ENCODE data around the gene ALAD.
"Not testable (repeated sequence)": the region's sequence is repeated elsewhere in the genome, so short reads cannot be mapped to it uniquely, and the experiment has no call there.

Gene ALAD

DNA sequence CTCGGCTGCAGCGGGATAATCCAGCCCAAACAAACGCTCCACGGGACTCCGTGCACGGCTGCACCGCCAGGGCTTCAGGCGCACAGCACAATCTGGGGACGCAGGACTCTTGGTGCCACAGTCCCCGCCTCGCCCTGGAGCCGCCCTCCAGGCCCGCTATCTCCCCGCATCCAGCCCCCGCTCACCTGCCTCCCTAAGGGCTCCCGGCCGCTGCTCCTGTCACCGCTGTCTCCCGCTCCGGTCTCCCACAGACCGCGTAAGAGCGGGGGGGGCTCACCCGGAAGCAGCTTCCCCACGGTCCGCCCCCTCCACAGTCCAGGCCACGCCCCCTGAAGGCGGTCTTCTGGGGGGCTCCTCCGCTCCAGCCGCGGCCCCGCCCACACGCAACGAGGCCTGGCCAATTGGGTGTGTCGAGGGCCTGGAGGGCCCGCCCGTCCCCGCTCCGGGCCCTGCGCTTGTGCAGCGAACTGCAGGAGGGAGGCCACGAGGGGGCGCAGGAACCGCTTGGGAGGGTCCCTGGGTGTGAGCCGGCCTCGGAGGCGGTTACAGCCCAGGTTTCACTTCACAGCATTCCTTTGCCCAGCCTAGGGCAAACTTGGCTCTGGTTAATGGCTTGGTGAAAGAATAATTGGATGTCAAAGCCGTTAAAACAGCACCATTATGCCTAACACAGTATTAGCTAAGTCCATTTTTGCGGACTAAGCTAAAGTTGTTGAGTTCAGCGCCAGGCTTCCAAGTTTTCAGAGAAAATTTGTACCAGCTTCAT is at the start of gene ALAD:
TSS of gene ALAD (minus strand) at position 258 of the 766 bp plus-strand sequence. CDS start 7,725 bp downstream, outside the sequence.
- DNase-seq = peak; percentile 100

DNA sequence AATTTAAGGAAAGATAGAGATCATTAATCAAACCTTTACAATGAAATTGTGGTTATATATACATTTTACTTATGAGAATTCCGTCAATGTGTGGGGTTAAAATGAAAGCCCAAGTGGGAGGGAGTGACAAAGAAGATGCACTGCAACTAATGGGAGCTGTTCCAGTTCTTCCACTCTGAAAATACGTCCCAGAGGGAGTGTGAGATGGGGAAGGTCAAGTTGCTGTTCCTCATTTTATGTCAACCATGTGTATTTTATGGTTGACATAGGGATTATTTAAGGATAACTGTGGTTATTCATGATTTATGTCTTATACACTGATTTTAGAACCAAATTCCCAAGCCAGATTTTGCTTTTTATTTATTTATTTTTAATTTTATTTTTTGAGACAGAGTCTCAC is 48.3 kb upstream of the ALAD start:
- peak; percentile 31 for DNase-seq

DNA sequence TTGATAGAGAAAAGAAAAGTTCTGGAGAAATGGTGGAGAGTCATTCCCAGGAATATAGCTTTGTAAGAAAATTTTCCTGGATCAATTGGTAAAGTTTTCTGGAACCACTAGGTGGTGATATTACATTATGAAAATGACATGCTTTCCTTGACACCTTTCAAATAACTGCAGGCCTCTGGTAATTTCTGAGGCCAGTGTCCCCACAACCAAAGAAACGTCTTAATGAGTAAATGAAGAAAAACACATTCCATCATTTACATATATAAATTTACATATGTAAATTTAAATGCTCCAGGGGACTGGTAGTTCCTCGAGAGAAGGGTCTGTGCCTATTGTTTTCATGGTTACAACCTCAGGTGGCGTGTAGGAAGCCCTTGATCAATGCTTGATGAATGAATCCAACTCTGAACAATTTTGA is 45.2 kb upstream of the ALAD start:
- peak; percentile 59 for DNase-seq

DNA sequence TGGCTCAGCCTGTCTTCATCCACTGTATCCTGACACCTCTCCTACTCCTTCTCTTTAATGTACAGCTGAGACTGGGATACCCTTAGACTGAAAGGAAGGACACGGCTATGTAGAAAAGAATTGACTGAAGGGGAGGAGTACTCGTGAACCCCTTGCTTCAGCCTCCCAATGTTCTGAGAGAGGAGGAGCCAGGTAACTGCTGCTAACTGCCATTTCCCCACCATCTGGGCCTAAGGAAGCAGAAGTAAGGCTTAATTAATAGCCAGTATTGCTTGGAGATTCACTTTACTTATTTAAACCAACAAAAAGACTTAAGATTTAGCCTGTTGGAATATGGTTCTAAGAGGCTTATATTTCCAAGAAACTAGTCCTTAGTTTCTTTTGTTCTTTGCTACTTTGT is 43.7 kb upstream of the ALAD start:
- DNase-seq = no peak

DNA sequence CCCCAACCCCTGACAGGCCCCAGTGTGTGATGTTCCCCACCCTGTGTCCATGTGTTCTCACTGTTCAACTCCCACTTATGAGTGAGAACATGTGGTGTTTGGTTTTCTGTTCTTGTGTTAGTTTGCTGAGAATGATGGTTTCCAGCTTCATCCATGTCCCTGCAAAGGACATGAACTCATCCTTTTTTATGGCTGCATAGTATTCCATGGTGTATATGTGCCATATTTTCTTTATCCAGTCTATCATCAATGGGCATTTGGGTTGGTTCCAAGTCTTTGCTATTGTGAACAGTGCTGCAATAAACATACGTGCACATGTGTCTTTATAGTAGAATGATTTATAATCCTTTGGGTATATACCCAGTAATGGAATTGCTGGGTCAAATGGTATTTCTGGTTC is 36.6 kb upstream of the ALAD start:
- DNase-seq = not testable (repeated sequence)

DNA sequence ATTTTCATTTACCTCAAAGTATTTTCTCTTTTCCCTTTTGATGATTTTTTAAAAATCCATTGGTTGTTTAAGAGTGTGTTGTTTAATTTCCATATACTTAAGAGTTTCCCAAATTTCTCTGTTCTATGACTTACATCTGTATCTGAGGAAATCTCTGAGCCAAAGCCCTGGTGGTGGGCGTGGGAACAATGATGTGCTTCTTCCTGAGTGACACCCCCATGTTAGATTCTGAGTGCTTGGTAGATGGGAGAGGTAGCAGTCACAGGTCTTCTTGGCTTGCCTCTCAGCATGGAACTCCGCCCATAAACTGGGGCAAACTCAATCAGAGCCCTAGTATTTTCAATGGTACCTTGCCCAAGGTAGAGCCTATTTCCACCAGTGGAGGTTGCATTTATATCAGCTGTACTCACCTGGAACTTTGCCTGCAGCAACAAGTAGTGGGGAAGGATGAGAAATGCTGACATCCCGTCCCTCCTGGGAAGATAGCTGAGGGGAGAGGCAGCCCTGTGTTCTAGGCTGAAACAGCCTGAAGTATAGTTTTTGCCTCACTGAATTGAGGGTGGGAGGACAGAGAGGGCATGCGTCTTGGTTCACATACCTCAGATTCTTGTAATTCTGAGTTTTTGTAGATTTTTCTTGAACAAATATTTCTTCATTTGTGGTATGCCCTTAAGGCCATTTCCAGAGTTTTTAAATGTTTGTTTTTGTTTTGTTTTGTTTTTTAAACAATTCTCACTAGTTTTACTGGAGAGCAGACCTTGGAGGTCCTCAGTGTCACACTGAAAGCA is 35.8 kb upstream of the ALAD start:
- peak; percentile 43 for DNase-seq

DNA sequence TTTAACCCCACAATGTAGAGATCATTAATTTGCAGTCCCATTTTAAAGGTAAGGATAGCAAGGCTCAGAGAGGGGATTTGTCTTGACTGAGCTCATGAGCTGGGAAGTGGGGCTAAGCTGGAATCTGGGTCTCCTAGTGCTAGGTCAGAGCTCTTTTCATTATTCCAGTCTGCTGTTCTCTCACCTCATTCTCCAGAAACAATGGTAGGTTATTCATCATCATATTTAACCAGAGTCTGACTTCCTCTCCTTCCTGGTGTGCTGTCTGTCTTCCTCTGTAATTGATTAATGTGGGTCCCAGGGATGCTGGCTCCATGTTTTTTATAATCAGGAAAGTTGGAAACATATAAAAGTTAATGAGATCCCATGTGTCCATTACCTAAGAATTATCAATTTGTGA is 30.1 kb upstream of the ALAD start:
- no peak for DNase-seq

DNA sequence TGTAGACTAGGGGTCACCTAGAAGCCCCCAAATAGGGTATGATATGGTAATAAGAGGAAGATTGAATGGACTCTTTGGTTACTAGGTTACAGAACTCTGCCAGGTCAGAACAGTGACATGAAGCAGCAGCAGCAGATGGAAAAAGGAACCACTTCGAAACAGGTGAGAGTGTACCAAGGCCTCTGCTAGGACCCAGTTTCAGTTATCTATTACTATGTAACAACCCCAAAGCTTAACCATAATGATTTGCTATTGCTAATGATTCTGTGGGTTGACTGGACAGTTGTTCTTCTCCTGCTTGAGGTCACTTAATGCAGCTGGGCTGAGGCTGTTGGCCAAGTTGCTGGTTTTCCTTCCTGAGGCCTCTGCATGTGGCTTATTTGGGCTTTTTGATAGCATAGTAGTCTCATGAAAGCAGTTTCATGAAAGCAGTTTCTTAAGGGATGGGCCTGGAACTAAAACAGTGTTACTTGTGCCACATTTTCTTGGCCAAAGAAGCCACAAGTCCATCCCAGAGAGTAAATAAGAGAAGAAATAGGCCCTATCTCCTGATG is 27.1 kb upstream of the ALAD start:
- no peak for DNase-seq

DNA sequence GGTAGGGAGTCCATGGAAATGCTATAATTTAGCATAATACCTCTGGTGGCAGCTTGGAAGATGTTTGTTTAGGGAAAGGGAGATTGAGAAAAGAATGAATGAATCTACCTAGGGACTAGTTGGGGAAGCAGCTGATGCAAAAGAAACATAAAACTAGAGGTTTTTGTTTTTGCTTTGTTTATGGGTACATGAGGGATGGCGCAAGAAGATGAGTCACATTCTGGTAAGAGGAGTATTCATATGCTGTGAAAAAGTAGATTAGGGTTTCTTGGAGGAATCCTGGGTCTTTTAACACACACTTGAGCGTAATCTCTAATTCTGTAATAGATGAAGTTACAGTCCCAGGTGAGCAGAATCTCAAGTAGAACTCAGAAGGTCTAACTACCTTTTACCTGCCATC is 26.5 kb upstream of the ALAD start:
- DNase-seq = peak; percentile 66

DNA sequence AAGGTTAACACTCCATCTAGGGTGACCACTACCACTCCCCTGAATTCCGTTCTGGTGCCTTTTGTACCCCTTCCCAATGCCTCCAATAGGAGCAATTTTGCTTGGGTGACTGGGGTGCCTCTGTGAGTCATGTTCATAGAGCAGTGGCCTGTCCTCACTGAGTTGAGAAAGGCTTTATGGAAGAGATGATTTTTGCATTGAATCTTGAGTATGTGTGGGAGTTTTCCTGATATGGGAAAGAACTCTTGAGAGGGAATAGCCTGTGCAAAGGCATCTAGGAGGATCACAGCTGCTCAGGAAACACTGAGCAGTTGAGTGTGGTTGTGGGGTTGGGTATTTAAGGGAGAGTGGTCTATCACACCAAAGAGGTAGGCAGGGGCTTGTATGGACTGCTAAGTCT is 25.6 kb upstream of the ALAD start:
- no peak for DNase-seq

DNA sequence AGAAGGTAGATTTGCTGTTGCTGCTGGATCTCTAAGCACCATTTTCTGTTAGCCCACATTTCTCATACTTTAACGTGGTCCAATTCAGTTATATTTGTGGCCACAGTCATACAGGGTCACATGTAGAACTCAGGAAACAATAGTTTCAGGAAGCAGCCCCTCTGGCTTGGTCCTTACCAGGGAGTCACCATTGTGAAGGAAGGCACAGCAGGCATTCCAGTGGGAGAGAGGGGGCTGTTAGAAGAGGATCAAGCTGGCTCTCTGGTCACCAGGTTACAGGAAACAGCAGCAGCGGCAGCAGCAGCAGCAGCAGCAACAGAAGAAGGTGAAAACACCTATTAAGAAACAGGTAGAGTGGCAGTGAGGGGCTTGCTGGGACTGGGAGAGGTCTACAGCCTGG is 24.0 kb upstream of the ALAD start:
- DNase-seq = no peak

DNA sequence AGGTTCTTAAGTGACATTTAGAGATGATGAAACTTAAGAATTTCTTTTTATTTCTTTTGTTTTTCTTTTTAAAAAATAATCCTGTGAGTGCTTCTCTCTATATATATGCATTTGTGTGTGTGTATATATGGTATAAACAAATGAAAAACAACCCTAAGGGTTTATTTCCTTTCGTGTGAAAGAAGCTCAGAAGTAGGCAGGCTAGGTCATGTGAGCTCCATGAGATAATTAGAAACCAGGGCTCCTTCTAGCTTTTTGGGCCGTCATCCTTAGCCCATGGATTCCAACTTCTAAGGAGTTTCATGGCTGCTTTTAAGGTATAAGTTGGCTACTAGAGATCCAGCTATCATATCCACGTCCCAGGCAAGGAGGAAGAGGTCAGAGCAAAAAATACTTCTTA is 20.6 kb upstream of the ALAD start:
- no peak for DNase-seq

DNA sequence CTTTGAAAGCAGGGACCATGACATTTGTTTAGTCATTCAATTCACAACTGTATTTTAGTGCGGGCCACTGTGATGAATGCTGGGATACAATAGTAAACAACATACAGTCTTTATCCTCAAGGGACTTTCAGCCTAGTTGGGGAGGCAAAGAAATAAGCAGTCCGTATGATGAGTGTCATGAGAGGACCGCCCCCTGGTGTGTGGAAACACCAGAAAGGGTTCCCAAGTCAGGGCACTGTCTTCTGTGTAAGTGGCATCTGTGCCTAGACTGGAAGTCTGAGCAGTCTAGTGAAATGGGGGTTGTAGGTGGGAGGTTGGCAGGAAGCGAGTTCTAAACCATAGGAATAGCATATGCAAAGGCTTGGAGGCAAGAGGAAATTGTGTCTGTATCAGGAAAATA is 16.3 kb upstream of the ALAD start:
- peak; percentile 21 for DNase-seq

DNA sequence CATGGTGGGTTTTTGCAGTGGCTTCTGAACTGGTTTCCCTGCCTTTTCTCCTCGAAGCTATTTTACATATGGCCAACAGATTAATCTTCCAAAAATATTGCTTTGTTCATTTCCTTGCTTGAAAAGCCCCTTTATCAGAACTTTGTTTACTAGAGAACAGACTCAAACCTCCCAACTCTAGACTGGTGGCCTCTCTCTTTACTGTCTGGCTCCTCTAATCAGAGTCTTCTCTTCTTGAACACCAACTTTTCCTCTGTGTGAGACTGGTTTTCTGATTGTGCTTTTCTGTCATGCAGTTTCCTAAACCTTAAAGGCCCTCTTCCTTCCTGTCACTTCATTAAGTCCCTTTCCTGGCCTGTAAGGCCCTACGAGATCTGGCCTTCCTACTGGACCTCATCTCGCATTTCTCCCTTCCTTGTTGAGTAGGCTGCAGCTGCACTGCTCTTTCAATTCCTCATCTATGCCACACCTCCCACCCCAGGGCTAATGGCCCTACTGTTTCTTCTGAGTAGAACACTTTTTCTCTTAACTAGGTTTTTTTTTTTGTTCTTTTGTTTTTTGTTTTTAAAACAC is 15.2 kb upstream of the ALAD start:
- peak; percentile 74 for DNase-seq

DNA sequence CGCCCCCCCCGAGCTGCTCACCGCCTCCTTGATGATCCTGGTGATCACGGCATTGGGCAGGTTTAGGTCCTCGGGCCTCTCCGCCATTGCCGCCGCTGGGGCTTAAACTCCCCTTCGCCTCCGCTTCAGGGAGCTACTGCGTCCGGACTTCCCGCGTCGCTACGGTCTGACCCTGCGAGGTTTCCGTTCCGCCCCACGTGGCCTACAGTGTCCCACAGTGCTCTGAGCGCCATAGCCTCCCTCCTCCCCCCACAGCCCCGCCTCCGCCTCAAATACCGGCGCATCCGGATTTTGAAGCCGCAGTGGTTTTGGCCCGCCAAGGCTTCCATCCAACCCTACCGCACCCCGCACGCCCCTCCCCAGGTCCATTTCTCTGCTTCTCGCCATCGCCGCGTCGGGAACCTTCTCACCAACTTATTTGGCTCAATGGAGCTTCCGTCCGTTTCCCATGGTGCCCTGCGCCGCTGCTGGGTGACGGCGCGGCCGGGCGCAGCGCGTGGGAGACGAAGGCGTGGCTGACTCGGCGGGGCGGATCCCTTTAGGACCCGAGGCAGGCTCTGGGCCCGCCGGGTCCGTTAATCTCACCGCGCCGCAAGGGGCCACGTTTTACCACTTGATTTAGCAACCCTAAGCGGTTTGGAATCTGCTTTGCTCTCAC is 9.3 kb upstream of the ALAD start, which contains the start of the genes C9orf43 and POLE3:
TSS of gene C9orf43 (plus strand) at position 541 of the 658 bp plus-strand sequence. CDS start 2,747 bp downstream, outside the sequence.
TSS of gene POLE3 (minus strand) at position 469 of the 658 bp plus-strand sequence. CDS start at position 87, 382 bp downstream.
- DNase-seq = peak; percentile 98

DNA sequence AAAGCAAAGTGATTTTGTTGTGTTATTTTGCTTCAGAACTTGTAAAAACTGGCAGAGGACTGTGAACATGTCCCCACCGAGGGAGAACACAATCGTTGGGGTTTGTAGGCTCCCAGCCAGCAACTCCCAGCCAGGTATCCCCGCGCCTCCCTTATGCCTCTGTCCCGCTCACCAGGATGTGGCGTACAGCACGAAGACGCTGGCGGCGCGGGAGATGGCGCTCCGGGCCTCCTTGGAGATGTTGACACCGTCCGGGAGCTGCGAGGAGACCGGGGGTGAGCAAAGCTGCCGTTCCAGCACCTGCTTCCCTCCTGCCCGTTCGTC is 8.8 kb upstream of the ALAD start:
- no peak for DNase-seq

DNA sequence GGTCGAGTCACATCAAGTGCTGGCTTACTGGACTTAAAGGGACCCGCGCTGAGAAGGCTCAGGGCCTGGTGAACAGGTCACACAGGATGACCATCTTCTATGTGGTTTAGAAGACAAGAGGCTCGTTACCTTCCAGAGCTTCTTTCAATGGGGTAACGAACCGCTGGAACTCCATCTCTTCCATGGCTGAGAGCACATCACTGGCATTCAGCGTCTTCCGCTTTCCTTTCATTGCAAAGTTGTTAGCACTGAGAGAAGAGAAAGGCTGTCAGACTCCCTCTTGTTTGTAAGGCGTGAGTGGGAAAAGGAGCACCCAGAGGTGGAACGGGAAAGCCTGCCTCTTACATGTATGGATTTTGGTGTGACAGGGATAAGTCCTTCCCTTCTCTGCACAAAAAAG is 8.4 kb upstream of the ALAD start:
- no peak for DNase-seq

DNA sequence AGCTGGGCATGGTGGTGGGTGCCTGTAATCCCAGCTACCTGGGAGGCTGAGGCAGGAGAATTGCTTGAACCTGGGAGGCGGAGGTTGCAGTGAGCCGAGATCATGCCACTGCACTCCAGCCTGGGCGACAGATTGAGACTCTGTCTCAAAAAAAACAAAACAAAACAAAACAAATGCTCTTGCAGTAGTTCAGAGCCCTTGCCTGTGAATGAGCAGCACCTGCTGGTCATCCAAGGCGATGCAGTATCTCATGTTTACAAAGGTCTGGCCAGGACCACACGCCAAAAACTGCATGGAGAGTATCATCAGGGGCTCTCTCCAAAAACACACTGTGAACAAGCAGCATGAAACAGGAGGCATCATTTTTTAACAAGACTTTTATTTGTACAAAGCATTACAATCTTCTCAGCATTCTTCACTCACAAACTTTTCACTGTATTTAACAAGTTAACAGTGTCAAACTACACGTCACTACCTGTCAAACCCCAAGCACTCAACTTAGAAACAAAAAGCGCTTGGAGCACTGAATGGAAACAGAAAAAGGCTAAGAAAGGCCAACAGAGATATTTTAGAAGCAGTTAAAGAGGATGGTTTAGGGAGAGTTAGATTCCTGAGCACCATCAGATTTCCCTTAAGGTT is 5.9 kb upstream of the ALAD start:
- peak; percentile 68 for DNase-seq

DNA sequence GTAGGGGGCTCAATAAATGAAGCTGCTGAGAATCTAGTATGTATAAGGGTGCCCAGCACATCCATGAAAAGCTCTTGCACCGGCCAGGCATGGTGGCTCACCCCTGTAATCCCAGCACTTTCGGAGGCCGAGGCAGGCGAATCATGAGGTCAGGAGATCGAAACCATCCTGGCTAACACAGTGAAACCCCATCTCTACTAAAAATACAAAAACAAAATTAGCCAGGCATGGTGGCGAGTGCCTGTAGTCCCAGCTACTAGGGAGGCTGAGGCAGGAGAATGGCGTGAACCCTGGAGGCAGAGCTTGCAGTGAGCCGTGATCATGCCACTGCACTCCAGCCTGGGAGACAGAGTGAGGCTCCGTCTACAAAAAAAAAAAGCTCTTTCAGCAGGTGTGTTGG is 5.3 kb upstream of the ALAD start:
- not testable (repeated sequence) for DNase-seq

DNA sequence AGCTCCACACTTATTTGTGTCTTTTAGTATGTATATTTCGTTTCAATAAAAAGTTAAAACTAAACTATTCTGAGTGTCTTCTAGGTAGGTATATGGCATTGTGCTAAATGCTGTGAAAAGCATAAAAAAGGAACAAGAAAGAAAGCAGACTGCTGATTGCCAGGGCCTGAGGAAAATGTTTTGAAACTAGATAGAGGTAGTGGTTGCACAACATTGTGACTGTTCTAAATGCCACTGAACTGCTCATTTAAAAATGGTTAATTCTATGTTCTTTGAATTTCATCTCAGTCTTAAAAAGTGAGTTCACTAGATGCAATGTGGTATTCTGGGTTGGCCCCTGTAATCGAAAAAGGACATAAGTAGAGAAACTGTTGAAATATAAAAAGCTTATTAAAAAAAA is 2.6 kb upstream of the ALAD start:
- peak; percentile 72 for DNase-seq

DNA sequence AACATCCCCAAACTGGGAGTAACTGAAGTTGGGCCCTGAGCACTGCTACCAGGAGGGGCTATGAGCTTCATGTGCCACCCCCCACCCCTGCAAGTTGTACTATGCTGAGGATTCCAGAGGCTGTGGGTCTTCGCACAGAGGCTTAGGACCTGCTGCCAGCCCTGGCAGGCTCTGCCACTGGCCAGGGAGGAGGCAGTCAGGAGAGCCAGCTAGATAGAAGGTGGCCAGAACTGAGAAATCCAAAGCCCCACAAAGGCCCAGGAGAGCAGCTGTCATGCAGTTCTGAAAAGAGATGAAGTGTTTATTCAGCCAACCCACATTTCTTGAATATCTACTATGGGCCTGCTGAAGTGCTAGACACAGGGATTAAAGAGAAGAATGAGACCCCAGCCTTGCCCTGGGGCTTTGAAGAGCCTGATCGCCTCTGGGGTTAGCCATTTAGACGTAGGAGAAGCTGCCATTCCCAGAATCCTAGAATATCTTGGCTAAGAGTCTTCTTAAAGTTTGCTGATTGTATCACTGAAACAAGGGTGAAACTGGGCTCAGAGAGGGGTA is 1.4 kb downstream of the ALAD start:
- no peak for DNase-seq

DNA sequence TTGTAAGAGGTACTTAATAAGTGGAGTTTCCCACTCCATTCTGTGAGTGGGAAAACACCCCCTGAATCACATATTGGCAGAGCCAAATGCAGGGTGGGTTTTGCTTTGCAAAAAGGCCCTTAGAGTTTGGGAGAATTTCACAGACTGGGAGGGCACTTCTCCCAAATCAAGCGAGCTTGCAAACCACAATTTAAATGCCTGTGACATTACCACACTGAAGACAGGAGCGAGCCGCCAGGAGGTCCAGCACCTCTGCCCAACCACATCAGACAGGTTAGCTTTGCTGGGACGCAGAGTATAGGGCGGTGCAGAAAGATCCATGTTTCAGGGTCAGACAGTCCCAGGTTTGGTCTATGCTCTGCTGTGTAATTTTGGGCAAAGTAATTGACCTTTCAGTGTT is 2.3 kb downstream of the ALAD start:
- DNase-seq = no peak
